ENCODE measurements around the gene RSF1. TPM values are rescaled to one million over a fixed set of nuclear protein-coding genes. Genes with fewer than 3 reads are reported as not detected.

RSF1 gene
- total RNA-seq, 1 donor from 2014 or later = 40.2 TPM

GRCh38 chr11:77705876-77706579 is 114.5 kb downstream of the RSF1 start:
- Histone ChIP-seq H3K4me1 (ENCODE audit: control insufficient read depth in 3 of 3, insufficient read depth in 3 of 3, low read length in 3 of 3) (peaks cover 0 to 4% (median 0%) of the 10 kb centered on the region in 3 donors), H3K27me3 (ENCODE audit: control insufficient read depth in 3 of 3, insufficient read depth in 3 of 3, low read length in 3 of 3) (no peaks in the 10 kb centered on the region), H3K36me3 (ENCODE audit: control insufficient read depth in 3 of 3, insufficient read depth in 3 of 3, low read length in 3 of 3) (peaks cover 0 to 4% (median 4%) of the 10 kb centered on the region in 3 donors), H3K9ac (ENCODE audit: low read depth in 1 of 3, low read length in 3 of 3) (no peak overlapping the region), H3K4me3 (ENCODE audit: low read length in 3 of 3) (no peak overlapping the region), H3K9me3 (ENCODE audit: control insufficient read depth in 3 of 3, low read length in 3 of 3) (no peaks in the 10 kb centered on the region), H3K27ac (ENCODE audit: low read depth, low read length) (no peak overlapping the region)

- no peak overlapping the region for H3K27ac ChIP-seq (ENCODE audit: low read depth, low read length)
- no peaks in the 10 kb centered on the region for H3K27me3 ChIP-seq (ENCODE audit: control insufficient read depth in 3 of 3, insufficient read depth in 3 of 3, low read length in 3 of 3)
- H3K4me1 ChIP-seq (ENCODE audit: control insufficient read depth in 3 of 3, insufficient read depth in 3 of 3, low read length in 3 of 3) = peaks cover 0 to 4% (median 0%) of the 10 kb centered on the region in 3 donors
- H3K9ac ChIP-seq (ENCODE audit: low read depth in 1 of 3, low read length in 3 of 3) = no peak overlapping the region
- H3K4me3 ChIP-seq (ENCODE audit: low read length in 3 of 3) = no peak overlapping the region
- peaks cover 0 to 4% (median 4%) of the 10 kb centered on the region in 3 donors for H3K36me3 ChIP-seq (ENCODE audit: control insufficient read depth in 3 of 3, insufficient read depth in 3 of 3, low read length in 3 of 3)
- H3K9me3 ChIP-seq (ENCODE audit: control insufficient read depth in 3 of 3, low read length in 3 of 3) = no peaks in the 10 kb centered on the region
These were observed 115.2 kb downstream of the RSF1 start for GRCh38 chr11:77705195-77705875.

- Histone ChIP-seq H3K9me3 (ENCODE audit: control insufficient read depth in 3 of 3, low read length in 3 of 3) (no peaks in the 10 kb centered on the region), H3K36me3 (ENCODE audit: control insufficient read depth in 3 of 3, insufficient read depth in 3 of 3, low read length in 3 of 3) (peaks cover 0 to 4% (median 4%) of the 10 kb centered on the region in 3 donors), H3K27me3 (ENCODE audit: control insufficient read depth in 3 of 3, insufficient read depth in 3 of 3, low read length in 3 of 3) (no peaks in the 10 kb centered on the region), H3K4me3 (ENCODE audit: low read length in 3 of 3) (no peak overlapping the region), H3K9ac (ENCODE audit: low read depth in 1 of 3, low read length in 3 of 3) (no peak overlapping the region), H3K4me1 (ENCODE audit: control insufficient read depth in 3 of 3, insufficient read depth in 3 of 3, low read length in 3 of 3) (peaks cover 0 to 4% (median 0%) of the 10 kb centered on the region in 3 donors), H3K27ac (ENCODE audit: low read depth, low read length) (no peak overlapping the region)
These were observed 116.5 kb downstream of the RSF1 start for GRCh38 chr11:77704029-77704428.

- Histone ChIP-seq H3K9ac (ENCODE audit: low read depth in 1 of 3, low read length in 3 of 3) (no peak overlapping the region), H3K27me3 (ENCODE audit: control insufficient read depth in 3 of 3, insufficient read depth in 3 of 3, low read length in 3 of 3) (no peaks in the 10 kb centered on the region), H3K4me3 (ENCODE audit: low read length in 3 of 3) (no peak overlapping the region), H3K27ac (ENCODE audit: low read depth, low read length) (no peak overlapping the region), H3K36me3 (ENCODE audit: control insufficient read depth in 3 of 3, insufficient read depth in 3 of 3, low read length in 3 of 3) (peaks cover 0 to 20% (median 19%) of the 10 kb centered on the region in 3 donors), H3K4me1 (ENCODE audit: control insufficient read depth in 3 of 3, insufficient read depth in 3 of 3, low read length in 3 of 3) (peaks cover 0 to 4% (median 0%) of the 10 kb centered on the region in 3 donors), H3K9me3 (ENCODE audit: control insufficient read depth in 3 of 3, low read length in 3 of 3) (no peaks in the 10 kb centered on the region)
These were observed 121.1 kb downstream of the RSF1 start for GRCh38 chr11:77699425-77699824.

- peaks cover 0 to 20% (median 19%) of the 10 kb centered on the region in 3 donors for H3K36me3 ChIP-seq (ENCODE audit: control insufficient read depth in 3 of 3, insufficient read depth in 3 of 3, low read length in 3 of 3)
- H3K9me3 ChIP-seq (ENCODE audit: control insufficient read depth in 3 of 3, low read length in 3 of 3) = no peaks in the 10 kb centered on the region
- H3K27ac ChIP-seq (ENCODE audit: low read depth, low read length) = no peak overlapping the region
- H3K27me3 ChIP-seq (ENCODE audit: control insufficient read depth in 3 of 3, insufficient read depth in 3 of 3, low read length in 3 of 3) = no peaks in the 10 kb centered on the region
- H3K4me3 ChIP-seq (ENCODE audit: low read length in 3 of 3) = no peak overlapping the region
- peaks cover 0 to under 1% (median 0%) of the 10 kb centered on the region in 3 donors for H3K4me1 ChIP-seq (ENCODE audit: control insufficient read depth in 3 of 3, insufficient read depth in 3 of 3, low read length in 3 of 3)
- no peak overlapping the region for H3K9ac ChIP-seq (ENCODE audit: low read depth in 1 of 3, low read length in 3 of 3)
These were observed 121.6 kb downstream of the RSF1 start for GRCh38 chr11:77698896-77699295.

GRCh38 chr11:77697865-77698264 is 122.7 kb downstream of the RSF1 start:
- Histone ChIP-seq H3K27me3 (ENCODE audit: control insufficient read depth in 3 of 3, insufficient read depth in 3 of 3, low read length in 3 of 3) (no peaks in the 10 kb centered on the region), H3K9ac (ENCODE audit: low read depth in 1 of 3, low read length in 3 of 3) (no peak overlapping the region), H3K36me3 (ENCODE audit: control insufficient read depth in 3 of 3, insufficient read depth in 3 of 3, low read length in 3 of 3) (peaks cover 0 to 22% (median 19%) of the 10 kb centered on the region in 3 donors), H3K9me3 (ENCODE audit: control insufficient read depth in 3 of 3, low read length in 3 of 3) (no peaks in the 10 kb centered on the region), H3K27ac (ENCODE audit: low read depth, low read length) (no peak overlapping the region), H3K4me1 (ENCODE audit: control insufficient read depth in 3 of 3, insufficient read depth in 3 of 3, low read length in 3 of 3) (no peaks in the 10 kb centered on the region), H3K4me3 (ENCODE audit: low read length in 3 of 3) (no peak overlapping the region)

GRCh38 chr11:77695417-77695816 is 125.1 kb downstream of the RSF1 start:
- Histone ChIP-seq H3K27ac (ENCODE audit: low read depth, low read length) (no peak overlapping the region), H3K4me1 (ENCODE audit: control insufficient read depth in 3 of 3, insufficient read depth in 3 of 3, low read length in 3 of 3) (no peaks in the 10 kb centered on the region), H3K9ac (ENCODE audit: low read depth in 1 of 3, low read length in 3 of 3) (no peak overlapping the region), H3K27me3 (ENCODE audit: control insufficient read depth in 3 of 3, insufficient read depth in 3 of 3, low read length in 3 of 3) (no peaks in the 10 kb centered on the region), H3K4me3 (ENCODE audit: low read length in 3 of 3) (no peak overlapping the region), H3K9me3 (ENCODE audit: control insufficient read depth in 3 of 3, low read length in 3 of 3) (no peaks in the 10 kb centered on the region), H3K36me3 (ENCODE audit: control insufficient read depth in 3 of 3, insufficient read depth in 3 of 3, low read length in 3 of 3) (peaks cover 4 to 36% (median 31%) of the 10 kb centered on the region in 3 donors)

- H3K9me3 ChIP-seq (ENCODE audit: control insufficient read depth in 3 of 3, low read length in 3 of 3) = no peaks in the 10 kb centered on the region
- H3K36me3 ChIP-seq (ENCODE audit: control insufficient read depth in 3 of 3, insufficient read depth in 3 of 3, low read length in 3 of 3) = peaks cover 4 to 32% (median 26%) of the 10 kb centered on the region in 3 donors
- H3K27ac ChIP-seq (ENCODE audit: low read depth, low read length) = no peak overlapping the region
- no peaks in the 10 kb centered on the region for H3K27me3 ChIP-seq (ENCODE audit: control insufficient read depth in 3 of 3, insufficient read depth in 3 of 3, low read length in 3 of 3)
- H3K9ac ChIP-seq (ENCODE audit: low read depth in 1 of 3, low read length in 3 of 3) = no peak overlapping the region
- no peaks in the 10 kb centered on the region for H3K4me1 ChIP-seq (ENCODE audit: control insufficient read depth in 3 of 3, insufficient read depth in 3 of 3, low read length in 3 of 3)
- H3K4me3 ChIP-seq (ENCODE audit: low read length in 3 of 3) = no peak overlapping the region
These were observed 129.9 kb downstream of the RSF1 start for GRCh38 chr11:77690649-77691048.

GRCh38 chr11:77687088-77687487 is 133.4 kb downstream of the RSF1 start:
- no peaks in the 10 kb centered on the region for H3K4me1 ChIP-seq (ENCODE audit: control insufficient read depth in 3 of 3, insufficient read depth in 3 of 3, low read length in 3 of 3)
- H3K36me3 ChIP-seq (ENCODE audit: control insufficient read depth in 3 of 3, insufficient read depth in 3 of 3, low read length in 3 of 3) = peaks cover 9 to 39% (median 36%) of the 10 kb centered on the region in 3 donors
- H3K9ac ChIP-seq (ENCODE audit: low read depth in 1 of 3, low read length in 3 of 3) = no peak overlapping the region
- H3K9me3 ChIP-seq (ENCODE audit: control insufficient read depth in 3 of 3, low read length in 3 of 3) = no peaks in the 10 kb centered on the region
- no peak overlapping the region for H3K27ac ChIP-seq (ENCODE audit: low read depth, low read length)
- H3K4me3 ChIP-seq (ENCODE audit: low read length in 3 of 3) = no peak overlapping the region
- H3K27me3 ChIP-seq (ENCODE audit: control insufficient read depth in 3 of 3, insufficient read depth in 3 of 3, low read length in 3 of 3) = no peaks in the 10 kb centered on the region

- peaks cover 25 to 54% (median 45%) of the 10 kb centered on the region in 3 donors for H3K36me3 ChIP-seq (ENCODE audit: control insufficient read depth in 3 of 3, insufficient read depth in 3 of 3, low read length in 3 of 3)
- H3K27ac ChIP-seq (ENCODE audit: low read depth, low read length) = no peak overlapping the region
- no peaks in the 10 kb centered on the region for H3K4me1 ChIP-seq (ENCODE audit: control insufficient read depth in 3 of 3, insufficient read depth in 3 of 3, low read length in 3 of 3)
- no peak overlapping the region for H3K4me3 ChIP-seq (ENCODE audit: low read length in 3 of 3)
- no peaks in the 10 kb centered on the region for H3K27me3 ChIP-seq (ENCODE audit: control insufficient read depth in 3 of 3, insufficient read depth in 3 of 3, low read length in 3 of 3)
- H3K9ac ChIP-seq (ENCODE audit: low read depth in 1 of 3, low read length in 3 of 3) = no peak overlapping the region
- no peaks in the 10 kb centered on the region for H3K9me3 ChIP-seq (ENCODE audit: control insufficient read depth in 3 of 3, low read length in 3 of 3)
These were observed 143.4 kb downstream of the RSF1 start for GRCh38 chr11:77677138-77677537.
